HCT116 (cell line): Measurements from ENCODE around the gene C15orf61. TPM values are rescaled to one million over a fixed set of nuclear protein-coding genes. Genes with fewer than 3 reads are reported as not detected.

Experiments
- ATAC-seq: fragments of 200-7000 bp; cut with Tn5 transposase; 2 replicates; pipeline ENCODE4 v1.9.1; 2020; ENCODE audit warnings: mild to moderate bottlenecking, moderate library complexity
- BruUV-seq: library from RNA; stranded (reverse); fragments of 400-500 nt; replicated peaks from 2 replicates; lab custom pipeline; 2021; lab: Mats Ljungman, UMichigan
- CTCF ChIA-PET: fragments of 300-600 bp; sonication (Branson Sonifier 250); formaldehyde crosslinking; loops from one replicate; lab custom pipeline; 2021; ENCODE audit warnings: antibody characterized with exemption; lab: Charles Lee
- POLR2A ChIA-PET: fragments of 300-600, 350-600 bp; sonication (Branson Sonifier 250); formaldehyde crosslinking; loops from one replicate; lab custom pipeline; 2021; ENCODE audit warnings: antibody characterized with exemption; lab: Charles Lee
- RAD21 ChIA-PET, 2 experiments: fragments of 300-600 bp; sonication (Branson Sonifier 250); formaldehyde crosslinking; loops; one replicate each; lab custom pipeline; 2023; ENCODE audit warnings: low total read pairs in 2 of 2; ENCODE audit not compliant: uncharacterized antibody in 2 of 2, unreplicated experiment in 2 of 2, low non-redundant PET in 1 of 2; lab: Charles Lee
- DNase-seq: peaks from one replicate; pipeline ENCODE4 v3.0.0-alpha.2; 2010; ENCODE audit warnings: low read depth, low spot score
- H2AFZ ChIP-seq: fragments of 200-600 bp; shearing (Covaris generic), sonication (generic); 2 replicates; pipeline ENCODE4 v1.6.1; 2017; ENCODE audit warnings: low read depth, mixed run types, mixed read lengths, antibody characterized with exemption, low read length; ENCODE audit not compliant: poor library complexity, severe bottlenecking
- H3K27ac ChIP-seq: 2 replicates; pipeline ENCODE4 v1.5.1; 2012; ENCODE audit warnings: low read depth, low read length
- H3K27me3 ChIP-seq: fragments of 200-600 bp; sonication (generic); 2 replicates; pipeline ENCODE4 v1.6.1; 2016; ENCODE audit warnings: mixed run types, low read length, mixed read lengths; ENCODE audit not compliant: insufficient read depth
- H3K36me3 ChIP-seq, 2 experiments: fragments of 200-500 bp in 1 of 2; fragments of 200-600 bp in 1 of 2; sonication (Bioruptor generic) in 1 of 2; sonication (generic) in 1 of 2; 2 replicates each; pipeline versions ENCODE4 v1.5.1 to v1.6.1; 2014 to 2016; ENCODE audit warnings: low read length in 2 of 2, inconsistent platforms in 1 of 2, mixed read lengths in 1 of 2, mixed run types in 1 of 2; ENCODE audit not compliant: insufficient read depth in 2 of 2, control insufficient read depth in 1 of 2
- H3K4me1 ChIP-seq, 2 experiments: fragments of 200-600 bp in 1 of 2; sonication (generic) in 1 of 2; 2 replicates each; pipeline versions ENCODE4 v1.5.1 to v1.6.1; 2012 to 2017; ENCODE audit warnings: low read length in 2 of 2, inconsistent platforms in 1 of 2, mild to moderate bottlenecking in 1 of 2, mixed read lengths in 1 of 2, mixed run types in 1 of 2, moderate library complexity in 1 of 2; ENCODE audit not compliant: insufficient read depth in 2 of 2, control insufficient read depth in 1 of 2
- H3K4me2 ChIP-seq: fragments of 200-600 bp; sonication (generic); 2 replicates; pipeline ENCODE4 v1.6.1; 2017; ENCODE audit warnings: mixed run types, low read length, mixed read lengths
- H3K4me3 ChIP-seq, 2 experiments: fragments of 200-600 bp in 1 of 2; sonication (generic) in 1 of 2; replicated peaks in 1 of 2; 2 replicates each; pipeline ENCODE4 v1.5.1; 2011 to 2016; ENCODE audit warnings: low read length in 2 of 2, control low read depth in 1 of 2, low read depth in 1 of 2, mild to moderate bottlenecking in 1 of 2, mixed read lengths in 1 of 2, mixed run types in 1 of 2
- H3K79me2 ChIP-seq: fragments of 200-600 bp; sonication (generic); 2 replicates; pipeline ENCODE4 v1.6.1; 2017; ENCODE audit warnings: mild to moderate bottlenecking, mixed run types, low read length, moderate library complexity, mixed read lengths; ENCODE audit not compliant: insufficient read depth
- H3K9ac ChIP-seq: fragments of 200-600 bp; sonication (generic); 2 replicates; pipeline ENCODE4 v1.6.1; 2016; ENCODE audit warnings: low read length, mixed read lengths
- H3K9me2 ChIP-seq: fragments of 200-600 bp; sonication (generic), shearing (Covaris generic); 2 replicates; pipeline ENCODE4 v1.6.1; 2017; ENCODE audit warnings: mixed run types, mild to moderate bottlenecking, moderate library complexity; ENCODE audit not compliant: insufficient read depth
- H3K9me3 ChIP-seq, 2 experiments: fragments of 200-500 bp in 1 of 2; fragments of 200-600 bp in 1 of 2; sonication (Bioruptor generic) in 1 of 2; sonication (generic) in 1 of 2; 2 replicates each; pipeline ENCODE4 v1.6.1; 2014 to 2017; ENCODE audit warnings: low read length in 2 of 2, mixed read lengths in 2 of 2, inconsistent platforms in 1 of 2, low read depth in 1 of 2, mild to moderate bottlenecking in 1 of 2, mixed run types in 1 of 2, moderate library complexity in 1 of 2; ENCODE audit not compliant: control insufficient read depth in 1 of 2, insufficient read depth in 1 of 2
- H4K20me1 ChIP-seq: fragments of 200-600 bp; sonication (generic), shearing (Covaris generic); 2 replicates; pipeline ENCODE4 v1.6.1; 2017; ENCODE audit warnings: mixed run types, mild to moderate bottlenecking, moderate library complexity; ENCODE audit not compliant: insufficient read depth
- ATF3 ChIP-seq: IDR thresholded peaks from 2 replicates; pipeline ENCODE4 v1.6.1; 2012
- CBX3 ChIP-seq: IDR thresholded peaks from 2 replicates; pipeline ENCODE4 v1.6.1; 2012; ENCODE audit warnings: low read depth
- CEBPB ChIP-seq: IDR thresholded peaks from 2 replicates; pipeline ENCODE4 v1.6.1; 2012; ENCODE audit warnings: low read depth
- CTCF ChIP-seq, 3 experiments: fragments of 200-600 bp in 1 of 3; sonication (generic) in 1 of 3; IDR thresholded peaks in 2 of 3; conservative IDR thresholded peaks in 1 of 3; 2 replicates each; pipeline ENCODE4 v1.5.1; 2012 to 2017; ENCODE audit warnings: low read depth in 2 of 3, low read length in 2 of 3, antibody characterized with exemption in 1 of 3, borderline replicate concordance in 1 of 3, control low read depth in 1 of 3, mild to moderate bottlenecking in 1 of 3, mixed read lengths in 1 of 3, mixed run types in 1 of 3, moderate library complexity in 1 of 3; ENCODE audit not compliant: insufficient read depth in 1 of 3
- EGR1 ChIP-seq: IDR thresholded peaks from 2 replicates; pipeline ENCODE4 v1.6.1; 2012; ENCODE audit warnings: low read depth
- ELF1 ChIP-seq: IDR thresholded peaks from 2 replicates; pipeline ENCODE4 v1.6.1; 2012; ENCODE audit warnings: low read depth, borderline replicate concordance
- EZH2 ChIP-seq: fragments of 200-600 bp; sonication (generic); IDR thresholded peaks from 2 replicates; pipeline ENCODE4 v1.6.1; 2017; ENCODE audit warnings: antibody characterized with exemption, mixed run types
- EZH2phosphoT487 ChIP-seq: fragments of 200-600 bp; IDR thresholded peaks from 2 replicates; pipeline ENCODE4 v1.6.1; 2018; ENCODE audit warnings: antibody characterized with exemption, borderline replicate concordance
- JUND ChIP-seq: IDR thresholded peaks from 2 replicates; pipeline ENCODE4 v1.6.1; 2012
- MAX ChIP-seq: IDR thresholded peaks from 2 replicates; pipeline ENCODE4 v1.6.1; 2012
- POLR2A ChIP-seq: IDR thresholded peaks from 2 replicates; pipeline ENCODE4 v1.7.0; 2011; ENCODE audit warnings: borderline replicate concordance; ENCODE audit not compliant: insufficient read depth, insufficient read length; ENCODE audit errors: extremely low read depth
- POLR2AphosphoS5 ChIP-seq: IDR thresholded peaks from 2 replicates; pipeline ENCODE4 v1.6.1; 2011; ENCODE audit warnings: mild to moderate bottlenecking, low read depth, low read length, moderate library complexity
- REST ChIP-seq: IDR thresholded peaks from 2 replicates; pipeline ENCODE4 v1.6.1; 2012; ENCODE audit warnings: low read depth
- SIN3A ChIP-seq: IDR thresholded peaks from 2 replicates; pipeline ENCODE4 v1.6.1; 2012; ENCODE audit warnings: low read depth
- SP1 ChIP-seq: IDR thresholded peaks from 2 replicates; pipeline ENCODE4 v1.6.1; 2012; ENCODE audit warnings: low read depth
- SRF ChIP-seq: IDR thresholded peaks from 2 replicates; pipeline ENCODE4 v1.6.1; 2012; ENCODE audit warnings: low read depth
- TCF7L2 ChIP-seq: IDR thresholded peaks from 2 replicates; pipeline ENCODE4 v1.7.0; 2011; ENCODE audit warnings: borderline replicate concordance, inconsistent platforms; ENCODE audit not compliant: insufficient read depth, insufficient read length; ENCODE audit errors: extremely low read depth
- YY1 ChIP-seq: IDR thresholded peaks from 2 replicates; pipeline ENCODE4 v1.6.1; 2011; ENCODE audit warnings: low read length, low read depth, moderate library complexity, mild to moderate bottlenecking; ENCODE audit not compliant: insufficient replicate concordance; ENCODE audit errors: extremely low read depth
- ZFX ChIP-seq: fragments of 450-650 bp; IDR thresholded peaks from 2 replicates; pipeline ENCODE4 v1.6.1; 2017
- ZNF274 ChIP-seq: fragments of 200-500 bp; sonication (Bioruptor generic); IDR thresholded peaks from 2 replicates; pipeline ENCODE4 v1.6.1; 2014; ENCODE audit warnings: mild to moderate bottlenecking, low read depth, low read length, inconsistent platforms
- intact Hi-C: fragments of 100-400 bp; cut with micrococcal nuclease; formaldehyde crosslinking; loops from 2 replicates; pipeline ENCODE4 v1.10.0; 2022
- total RNA-seq: library from RNA; stranded (reverse); gene quantifications from one replicate; pipeline ENCODE4 v1.2.1, GENCODE V29; 2021; ENCODE audit not compliant: unreplicated experiment

C15orf61 gene
- total RNA-seq, 1 experiment from 2014 or later, result 9.9 TPM

- TF ChIP-seq REST, result no peak
- TF ChIP-seq YY1, result no peak
- no peak for TF ChIP-seq MAX
- no peak for TF ChIP-seq ELF1
- TF ChIP-seq, all 23 proteins: peak for 0
Observed at GRCh38 chr15:67480741-67481140, 40.2 kb upstream of the C15orf61 start (continued).

GRCh38 chr15:67481680-67482079 is 39.3 kb upstream of the C15orf61 start:
- Histone ChIP-seq H3K9me2 (no peaks in the 10 kb centered on the region), H3K4me2 (no peak overlapping the region), H3K9ac (no peak overlapping the region), H3K27ac (no peak overlapping the region), H3K9me3 (no peaks in the 10 kb centered on the region), H3K4me1 (no peaks in the 10 kb centered on the region), H2AFZ (no peak overlapping the region), H3K4me3 (no peak overlapping the region), H3K36me3 (no peaks in the 10 kb centered on the region), H3K27me3 (no peaks in the 10 kb centered on the region), H3K79me2 (no peaks in the 10 kb centered on the region), H4K20me1 (no peaks in the 10 kb centered on the region)
- ChIA-PET POLR2A (no interaction called here), RAD21 (no interaction called here), CTCF (no interaction called here)
- BruUV-seq, result no TSS peak
- TF ChIP-seq ATF3 (no peak), EGR1 (no peak), EZH2 (no peak), SIN3A (no peak), TCF7L2 (no peak), ZFX (no peak), CEBPB (no peak), POLR2A (no peak), EZH2phosphoT487 (no peak), CTCF (IDR thresholded peaks at IDR 0.05 in 2 of 3, conservative IDR thresholded peaks at IDR 0.05 in 1 of 3; ENCODE audit: borderline replicate concordance in 1 of 3, insufficient read depth in 1 of 3, low read depth in 2 of 3, low read length in 2 of 3) (no peak), ZNF274 (no peak), JUND (no peak), SRF (no peak), POLR2AphosphoS5 (no peak), SP1 (no peak), CBX3 (no peak)
- no peak for DNase-seq
- intact Hi-C loops, result no loop called here
- no peak for ATAC-seq
